ENCODE data around the gene PGAM5.

- TF ChIP-seq, protein P1, sequence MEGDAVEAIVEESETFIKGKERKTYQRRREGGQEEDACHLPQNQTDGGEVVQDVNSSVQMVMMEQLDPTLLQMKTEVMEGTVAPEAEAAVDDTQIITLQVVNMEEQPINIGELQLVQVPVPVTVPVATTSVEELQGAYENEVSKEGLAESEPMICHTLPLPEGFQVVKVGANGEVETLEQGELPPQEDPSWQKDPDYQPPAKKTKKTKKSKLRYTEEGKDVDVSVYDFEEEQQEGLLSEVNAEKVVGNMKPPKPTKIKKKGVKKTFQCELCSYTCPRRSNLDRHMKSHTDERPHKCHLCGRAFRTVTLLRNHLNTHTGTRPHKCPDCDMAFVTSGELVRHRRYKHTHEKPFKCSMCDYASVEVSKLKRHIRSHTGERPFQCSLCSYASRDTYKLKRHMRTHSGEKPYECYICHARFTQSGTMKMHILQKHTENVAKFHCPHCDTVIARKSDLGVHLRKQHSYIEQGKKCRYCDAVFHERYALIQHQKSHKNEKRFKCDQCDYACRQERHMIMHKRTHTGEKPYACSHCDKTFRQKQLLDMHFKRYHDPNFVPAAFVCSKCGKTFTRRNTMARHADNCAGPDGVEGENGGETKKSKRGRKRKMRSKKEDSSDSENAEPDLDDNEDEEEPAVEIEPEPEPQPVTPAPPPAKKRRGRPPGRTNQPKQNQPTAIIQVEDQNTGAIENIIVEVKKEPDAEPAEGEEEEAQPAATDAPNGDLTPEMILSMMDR (IDR thresholded peaks at IDR 0.05) = no peak
- no peak for TF ChIP-seq POLR2AphosphoS5 (IDR thresholded peaks at IDR 0.05)
Measured at GRCh38 chr12:132739600-132740312, 29.1 kb downstream of the PGAM5 start.
